GM18505 (cell line): Measurements from ENCODE around the gene WNT6.
"Not testable (repeated sequence)": the region's sequence is repeated elsewhere in the genome, so short reads cannot be mapped to it uniquely, and the experiment has no call there.

Experiments used
- ATAC-seq: cut with Tn5 transposase; IDR thresholded peaks from one replicate; pipeline ENCODE4 v1.9.1; 2021; ENCODE audit not compliant: unreplicated experiment
- POLR2A ChIP-seq: IDR thresholded peaks from 4 replicates; pipeline ENCODE4 v1.6.1; 2011; ENCODE audit warnings: borderline replicate concordance; ENCODE audit not compliant: insufficient read depth, insufficient read length; ENCODE audit errors: extremely low read depth

Gene WNT6

DNA sequence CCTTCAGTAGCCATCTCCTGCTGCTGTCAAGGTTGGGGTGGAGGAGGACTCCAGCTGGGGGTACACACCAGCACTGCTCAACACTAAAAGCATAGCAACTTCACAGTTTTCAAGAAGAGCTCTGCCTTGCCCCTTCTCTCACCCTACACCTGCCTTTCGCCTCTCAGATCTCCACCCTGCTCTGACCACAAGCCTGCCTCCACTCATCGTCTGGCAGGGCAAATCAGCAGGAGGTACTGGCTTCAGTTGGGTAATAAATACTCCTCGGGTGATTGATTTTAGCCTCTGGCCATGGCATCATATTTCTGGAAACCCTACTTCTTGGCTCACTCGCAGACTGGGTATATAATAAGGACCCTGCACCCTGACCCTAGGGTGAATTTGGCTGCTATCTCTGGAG is 24.9 kb upstream of the WNT6 start:
- no peak for ATAC-seq
- TF ChIP-seq POLR2A = no peak

DNA sequence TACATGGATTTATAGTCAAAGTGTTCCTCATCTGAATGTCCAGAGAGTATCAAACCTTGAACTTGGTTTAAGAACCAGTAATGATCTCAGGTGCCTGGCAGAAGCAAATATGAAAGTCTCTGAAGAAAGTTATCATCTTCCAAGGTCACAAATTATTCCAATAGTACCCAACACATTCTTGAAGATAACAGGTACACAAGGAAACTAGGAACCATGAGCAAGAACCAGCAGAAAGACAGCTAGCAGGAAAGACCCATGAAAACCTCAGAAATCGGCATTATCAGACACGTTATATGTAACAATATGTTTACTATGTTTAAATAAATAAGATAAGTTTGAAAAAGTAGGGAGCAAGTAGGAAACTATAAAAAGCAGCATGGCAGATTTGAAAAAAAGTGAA is 22.1 kb upstream of the WNT6 start:
- TF ChIP-seq POLR2A = no peak
- ATAC-seq = no peak

DNA sequence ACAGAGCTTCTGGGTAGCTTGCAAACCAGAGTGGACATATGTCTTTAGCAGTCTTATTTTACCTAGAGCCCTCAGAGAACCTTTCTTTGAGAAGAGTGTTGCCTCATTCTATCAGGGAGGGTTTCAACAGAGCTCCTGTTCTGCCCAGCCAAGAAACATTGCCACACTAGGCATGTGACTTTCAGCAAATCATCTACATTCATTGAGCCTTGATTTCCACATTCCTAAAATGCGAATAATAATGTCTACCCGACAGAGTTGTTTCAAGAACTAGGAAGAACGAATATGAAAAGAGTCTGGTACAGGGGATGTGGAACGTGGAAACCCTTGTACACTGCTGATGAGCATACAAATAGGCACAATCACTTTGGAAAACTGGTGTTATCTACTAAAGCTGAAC is 20.2 kb upstream of the WNT6 start:
- no peak for TF ChIP-seq POLR2A
- ATAC-seq = no peak

DNA sequence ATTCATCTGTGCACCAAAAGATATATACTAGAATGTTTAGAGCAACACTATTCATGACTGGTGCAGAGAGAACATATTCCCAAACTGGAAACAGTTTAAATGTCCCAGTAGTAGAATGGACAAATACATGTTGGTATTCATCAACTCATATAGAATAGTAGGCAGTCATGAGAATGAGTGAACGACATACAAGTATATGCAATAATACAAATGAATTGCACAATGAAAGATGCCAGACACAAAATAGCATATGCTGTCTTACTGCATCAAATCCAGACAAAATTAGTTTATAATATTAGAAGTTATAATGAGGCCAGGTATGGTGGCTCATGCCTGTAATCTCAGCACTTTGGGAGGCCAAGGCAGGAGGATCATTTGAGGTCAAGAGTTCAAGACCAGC is 19.7 kb upstream of the WNT6 start:
- TF ChIP-seq POLR2A = no peak
- ATAC-seq = no peak

DNA sequence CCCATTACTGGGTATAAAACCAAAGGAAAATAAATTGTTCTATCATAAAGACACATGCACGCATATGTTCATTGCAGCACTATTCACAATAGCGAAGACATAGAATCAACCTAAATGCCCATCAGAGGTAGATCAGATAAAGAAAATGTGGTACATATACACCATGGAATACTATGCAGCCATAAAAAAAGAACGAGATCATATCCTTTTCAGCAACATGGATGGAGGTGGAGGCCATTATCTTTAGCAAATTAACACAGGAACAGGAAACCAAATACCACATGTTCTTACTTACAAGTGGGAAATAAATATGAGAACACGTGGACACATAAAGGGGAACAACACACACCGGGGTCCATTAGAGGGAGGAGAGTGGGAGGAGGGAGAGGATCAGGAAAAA is 15.3 kb upstream of the WNT6 start:
- not testable (repeated sequence) for ATAC-seq

DNA sequence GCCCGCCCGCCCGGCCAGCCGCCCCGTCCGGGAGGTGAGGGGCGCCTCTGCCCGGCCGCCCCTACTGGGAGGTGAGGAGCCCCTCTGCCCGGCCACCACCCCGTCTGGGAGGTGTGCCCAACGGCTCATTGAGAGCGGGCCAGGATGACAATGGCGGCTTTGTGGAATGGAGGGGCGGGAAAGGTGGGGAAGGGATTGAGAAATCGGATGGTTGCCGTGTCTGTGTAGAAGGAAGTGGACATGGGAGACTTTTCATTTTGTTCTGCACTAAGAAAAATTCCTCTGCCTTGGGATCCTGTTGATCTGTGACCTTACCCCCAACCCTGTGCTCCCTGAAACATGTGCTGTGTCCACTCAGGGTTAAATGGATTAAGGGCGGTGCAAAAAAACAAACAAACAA is 12.6 kb upstream of the WNT6 start:
- ATAC-seq = not testable (repeated sequence)

DNA sequence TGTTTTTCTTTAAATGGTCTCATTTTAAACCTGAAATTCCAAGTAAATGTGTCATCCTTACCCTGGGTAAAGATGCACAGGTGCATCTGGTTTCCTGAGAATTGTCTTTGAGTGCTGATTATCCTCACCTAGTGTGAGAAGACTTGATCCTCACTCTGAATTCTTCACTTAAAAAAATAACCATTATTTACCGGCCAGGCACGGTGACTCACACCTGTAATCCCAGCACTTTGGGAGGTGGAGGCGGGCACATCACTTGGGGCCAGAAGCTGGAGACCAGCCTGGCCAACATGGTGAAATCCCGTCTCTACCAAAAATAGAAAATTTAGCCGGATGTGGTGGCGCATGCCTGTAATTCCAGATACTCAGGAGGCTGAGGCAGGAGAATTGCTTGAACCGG is 9.9 kb upstream of the WNT6 start:
- no peak for TF ChIP-seq POLR2A
- ATAC-seq = no peak

DNA sequence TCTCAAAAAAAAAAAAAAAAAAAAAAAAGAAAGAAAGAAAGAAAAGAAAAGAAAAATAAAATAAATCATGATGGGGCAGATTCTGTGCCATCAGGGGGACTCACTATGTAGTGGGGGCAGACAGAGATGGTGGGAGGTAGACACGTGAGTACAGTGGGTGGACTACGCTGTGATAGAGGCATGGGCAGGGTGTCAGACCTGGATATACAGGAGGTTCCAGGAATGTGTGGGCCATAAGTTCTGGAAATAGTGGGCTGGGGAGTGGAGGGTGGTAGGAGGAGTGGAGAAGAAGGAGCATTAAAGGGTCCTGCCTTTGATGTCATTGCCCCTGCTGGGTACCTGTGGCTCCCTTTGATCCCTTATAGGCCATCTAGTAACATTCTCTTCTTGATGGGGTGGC is 8.8 kb upstream of the WNT6 start:
- no peak for TF ChIP-seq POLR2A
- no peak for ATAC-seq

DNA sequence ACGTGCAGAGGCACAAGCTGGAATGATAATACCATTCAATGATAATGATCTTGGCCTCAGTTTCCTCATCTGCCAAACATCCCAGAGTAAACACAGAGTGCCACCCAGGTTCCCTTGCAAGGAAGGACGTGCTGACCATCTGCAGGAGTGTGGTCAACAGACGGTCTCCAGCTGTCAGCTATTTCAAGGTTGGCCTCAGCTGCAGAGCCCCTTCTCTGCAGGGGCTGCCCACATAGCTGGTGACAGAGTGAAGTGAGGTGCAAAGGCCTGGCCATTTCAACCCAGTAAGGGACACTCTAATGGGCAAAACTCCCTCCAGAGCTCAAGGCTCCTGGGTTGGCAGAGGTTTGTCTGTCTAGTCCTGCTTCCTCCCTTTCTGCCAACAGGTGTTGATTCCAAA is 8.3 kb upstream of the WNT6 start:
- no peak for TF ChIP-seq POLR2A
- ATAC-seq = no peak

DNA sequence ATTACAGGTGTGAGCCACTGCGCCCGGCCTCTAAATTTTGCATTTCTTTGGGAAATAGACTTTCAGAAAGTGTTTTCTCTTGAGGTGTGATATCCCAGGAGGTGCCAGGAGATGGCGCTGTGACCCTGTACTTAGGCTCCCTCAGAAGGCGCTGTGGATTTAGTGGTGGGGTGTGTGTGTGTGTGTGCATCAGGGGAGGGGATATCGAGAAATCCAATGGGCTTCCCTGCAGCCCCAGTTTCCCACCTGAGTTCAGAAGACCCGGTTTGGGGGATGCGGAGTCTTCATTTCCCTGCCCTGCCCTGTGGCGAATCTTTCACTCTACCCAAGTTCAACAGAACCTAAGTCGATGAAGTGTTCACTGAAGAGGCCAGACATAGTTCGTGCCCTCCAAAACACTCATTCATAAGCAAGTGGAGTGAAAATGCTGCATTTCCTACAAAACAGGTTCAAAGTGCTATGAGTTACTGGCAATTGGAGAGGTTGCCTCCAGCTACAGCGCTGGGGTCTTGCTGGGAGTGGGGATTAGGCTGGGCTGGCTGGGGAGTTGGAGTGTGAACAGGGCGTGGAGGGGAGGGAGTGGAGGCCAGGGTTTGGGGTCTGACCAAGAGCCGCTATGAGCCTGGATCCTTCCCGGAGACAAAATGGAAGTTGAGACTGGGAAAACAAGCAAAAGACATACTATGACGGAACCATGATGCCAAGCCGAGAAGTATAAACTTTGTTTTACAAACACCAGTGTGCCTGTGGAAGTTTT is 6.5 kb upstream of the WNT6 start:
- TF ChIP-seq POLR2A = no peak
- no peak for ATAC-seq

DNA sequence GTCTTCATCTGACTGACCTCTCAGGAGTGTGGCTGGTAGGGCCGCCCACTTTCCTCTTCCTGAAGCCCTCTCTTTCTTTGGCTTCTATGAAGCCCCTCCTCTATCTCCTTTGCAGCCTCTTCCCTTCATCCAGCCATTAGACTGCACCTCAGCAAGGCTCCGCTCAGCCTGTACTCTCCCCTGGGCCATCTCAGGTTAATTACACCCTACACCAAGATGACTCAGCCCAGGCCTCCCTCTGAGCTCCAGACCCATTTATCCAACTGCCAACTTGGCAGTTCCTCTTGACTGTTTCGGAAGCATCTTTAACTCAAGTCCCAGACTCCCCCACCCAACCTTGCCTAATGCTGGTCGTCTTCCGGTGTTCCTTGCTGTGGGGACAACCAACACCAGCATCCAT is 5.8 kb upstream of the WNT6 start:
- no peak for ATAC-seq
- no peak for TF ChIP-seq POLR2A

DNA sequence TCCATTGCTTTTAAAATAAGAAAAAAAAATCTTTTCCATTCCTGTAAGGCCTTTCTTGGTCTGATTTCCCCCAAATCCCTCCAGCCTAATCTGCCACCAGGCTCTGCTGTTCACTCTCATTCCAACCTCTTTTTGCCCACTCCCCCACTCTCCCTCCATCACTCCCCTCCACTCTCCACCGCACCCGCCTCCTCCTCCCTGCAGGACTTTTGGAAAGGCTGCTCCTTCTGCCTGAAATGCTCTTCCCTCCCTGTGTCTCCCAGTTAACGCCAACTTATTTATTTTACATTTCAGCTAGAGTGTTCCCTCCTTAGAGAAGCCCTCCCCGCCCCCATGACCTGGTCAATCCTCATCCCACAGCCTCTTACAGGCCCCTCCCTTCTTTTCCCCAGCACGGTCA is 4.7 kb upstream of the WNT6 start:
- no peak for ATAC-seq
- TF ChIP-seq POLR2A = no peak

DNA sequence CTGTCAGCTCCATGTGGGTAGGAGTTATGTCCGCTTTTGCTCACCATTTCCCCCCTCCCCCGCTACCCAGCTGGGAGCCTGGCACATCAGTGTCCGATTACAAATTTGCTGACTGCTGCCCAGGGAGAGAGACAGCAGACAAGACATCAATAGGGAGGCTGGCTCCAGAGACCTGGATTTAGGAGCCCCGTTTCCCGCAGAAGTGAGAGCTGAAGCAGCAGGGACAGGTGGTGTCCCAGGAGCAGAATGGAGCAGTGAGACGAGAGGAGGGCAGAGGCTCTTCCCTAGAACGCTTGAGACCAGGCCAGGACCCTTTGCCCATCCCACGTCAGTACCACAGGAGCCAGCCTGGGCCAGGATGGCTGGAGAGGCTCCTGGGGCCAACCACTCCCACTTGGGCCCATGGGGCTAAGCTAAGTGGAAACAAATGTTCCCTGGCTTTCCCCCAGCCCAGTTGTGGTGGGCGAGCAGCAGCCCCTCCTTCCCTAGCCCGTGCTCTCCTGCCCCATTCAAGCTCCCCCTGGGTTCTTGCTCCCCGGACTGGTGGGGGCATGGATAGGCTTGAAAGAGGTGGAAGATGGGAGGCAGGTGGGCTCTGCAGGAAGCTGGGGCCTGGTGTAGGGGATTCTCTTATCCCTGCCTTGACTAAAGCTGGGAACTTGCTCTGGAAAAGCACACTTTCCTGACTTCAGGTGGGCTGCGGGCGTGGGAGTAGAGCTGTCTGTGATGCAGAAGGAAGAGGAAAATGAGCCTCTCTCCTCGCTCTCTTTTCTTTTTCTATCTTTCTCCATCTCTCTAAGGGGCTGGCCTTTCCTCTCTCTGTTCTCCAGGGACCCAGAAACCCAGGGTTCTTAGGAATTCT is 4.1 kb upstream of the WNT6 start:
- ATAC-seq = no peak
- TF ChIP-seq POLR2A = no peak

DNA sequence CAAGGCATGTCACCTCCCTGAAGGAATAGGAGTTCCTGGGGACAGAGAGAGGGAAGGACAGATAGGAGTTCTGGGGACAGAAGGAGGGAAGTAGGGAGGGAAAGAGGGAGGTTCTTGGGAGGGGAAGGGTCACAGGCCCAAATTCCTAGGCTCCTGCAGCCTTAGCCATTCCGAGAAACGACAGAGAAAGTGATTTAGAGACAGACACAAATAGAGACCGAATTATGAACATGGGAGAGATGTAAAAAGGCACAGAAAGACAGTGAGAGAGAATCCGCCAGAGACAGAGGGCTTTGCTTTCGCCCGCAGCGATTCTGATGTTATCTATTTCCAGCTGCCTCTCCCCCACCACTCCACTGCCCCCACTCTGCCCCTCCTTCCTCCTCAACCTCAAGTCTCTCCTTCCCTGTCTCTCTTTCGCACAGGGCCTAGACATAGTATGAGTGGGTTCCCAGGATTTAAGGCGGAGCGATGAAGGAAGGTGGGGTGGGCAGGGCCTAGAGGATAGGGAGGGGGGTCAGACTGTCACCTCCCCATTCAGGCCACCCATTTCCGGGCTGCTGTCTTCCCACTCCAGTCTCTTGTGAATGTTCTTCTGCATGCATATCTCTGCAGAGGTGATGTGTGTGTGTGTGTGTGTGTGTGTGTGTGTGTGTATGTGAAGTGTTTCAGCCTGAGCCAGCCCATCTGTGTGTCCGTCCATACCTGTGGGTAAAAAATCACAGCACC is 3.3 kb upstream of the WNT6 start:
- TF ChIP-seq POLR2A = no peak
- ATAC-seq = no peak
